Measurements from ENCODE around the gene CAPRIN1.

CAPRIN1 gene

GRCh38 chr11:34036456-34036855 is 15.1 kb upstream of the CAPRIN1 start:
- no peak for TF ChIP-seq CTCF (IDR thresholded peaks at IDR 0.05; ENCODE audit: low read depth, low read length)
- no peak for DNase-seq (ENCODE audit: extremely low read depth, low read depth)

GRCh38 chr11:34037016-34037415 is 14.5 kb upstream of the CAPRIN1 start:
- no peak for TF ChIP-seq CTCF (IDR thresholded peaks at IDR 0.05; ENCODE audit: low read depth, low read length)
- DNase-seq (ENCODE audit: extremely low read depth, low read depth), result no peak

GRCh38 chr11:34040571-34040970 is 11.0 kb upstream of the CAPRIN1 start:
- no peak for DNase-seq (ENCODE audit: extremely low read depth, low read depth)
- TF ChIP-seq CTCF (IDR thresholded peaks at IDR 0.05; ENCODE audit: low read depth, low read length), result no peak

- no peak for TF ChIP-seq CTCF (IDR thresholded peaks at IDR 0.05; ENCODE audit: low read depth, low read length)
- DNase-seq (ENCODE audit: extremely low read depth, low read depth), result peak; percentile 51
Measured at GRCh38 chr11:34044664-34045485, 6.7 kb upstream of the CAPRIN1 start.

- no peak for DNase-seq (ENCODE audit: extremely low read depth, low read depth)
- no peak for TF ChIP-seq CTCF (IDR thresholded peaks at IDR 0.05; ENCODE audit: low read depth, low read length)
Measured at GRCh38 chr11:34049028-34049427, 2.5 kb upstream of the CAPRIN1 start.

GRCh38 chr11:34050581-34051348 is 766 bp upstream of the CAPRIN1 start:
- DNase-seq (ENCODE audit: extremely low read depth, low read depth), result no peak
- TF ChIP-seq CTCF (IDR thresholded peaks at IDR 0.05; ENCODE audit: low read depth, low read length), result no peak

- DNase-seq (ENCODE audit: extremely low read depth, low read depth), result peak; percentile 63
- TF ChIP-seq CTCF (IDR thresholded peaks at IDR 0.05; ENCODE audit: low read depth, low read length), result no peak
Measured at GRCh38 chr11:34052036-34052607, 591 bp downstream of the CAPRIN1 start.

Data from AG09319 (cell line).